ENCODE measurements around the gene TKT.

GRCh38 chr3:53254509-53255422 is 1.1 kb downstream of the TKT start:
- TF ChIP-seq, protein P1, sequence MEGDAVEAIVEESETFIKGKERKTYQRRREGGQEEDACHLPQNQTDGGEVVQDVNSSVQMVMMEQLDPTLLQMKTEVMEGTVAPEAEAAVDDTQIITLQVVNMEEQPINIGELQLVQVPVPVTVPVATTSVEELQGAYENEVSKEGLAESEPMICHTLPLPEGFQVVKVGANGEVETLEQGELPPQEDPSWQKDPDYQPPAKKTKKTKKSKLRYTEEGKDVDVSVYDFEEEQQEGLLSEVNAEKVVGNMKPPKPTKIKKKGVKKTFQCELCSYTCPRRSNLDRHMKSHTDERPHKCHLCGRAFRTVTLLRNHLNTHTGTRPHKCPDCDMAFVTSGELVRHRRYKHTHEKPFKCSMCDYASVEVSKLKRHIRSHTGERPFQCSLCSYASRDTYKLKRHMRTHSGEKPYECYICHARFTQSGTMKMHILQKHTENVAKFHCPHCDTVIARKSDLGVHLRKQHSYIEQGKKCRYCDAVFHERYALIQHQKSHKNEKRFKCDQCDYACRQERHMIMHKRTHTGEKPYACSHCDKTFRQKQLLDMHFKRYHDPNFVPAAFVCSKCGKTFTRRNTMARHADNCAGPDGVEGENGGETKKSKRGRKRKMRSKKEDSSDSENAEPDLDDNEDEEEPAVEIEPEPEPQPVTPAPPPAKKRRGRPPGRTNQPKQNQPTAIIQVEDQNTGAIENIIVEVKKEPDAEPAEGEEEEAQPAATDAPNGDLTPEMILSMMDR (conservative IDR thresholded peaks at IDR 0.05; ENCODE audit: low read depth, low read length), result no peak
- 0 out of 2 replicates have a peak, but pooled peaks have one; percentile 9 for TF ChIP-seq MAZ (IDR thresholded peaks at IDR 0.05; ENCODE audit: borderline replicate concordance, low read depth, low read length)

Data from IMR-90 (cell line).